WERI-Rb-1 (cell line): ENCODE results near the gene C11orf65.
"Not testable (repeated sequence)": the region's sequence is repeated elsewhere in the genome, so short reads cannot be mapped to it uniquely, and the experiment has no call there.

Experiments
- DNase-seq: peaks from one replicate; pipeline ENCODE4 v3.0.0-alpha.2; 2020
- H3K27ac ChIP-seq: fragments of 250-450 bp; sonication (Bioruptor Pico); 2 replicates; pipeline ENCODE4 v1.5.1; 2020; ENCODE audit warnings: mild to moderate bottlenecking, moderate library complexity
- H3K27me3 ChIP-seq: fragments of 250-450 bp; sonication (Bioruptor Pico); 2 replicates; pipeline ENCODE4 v1.5.1; 2021; ENCODE audit warnings: mild to moderate bottlenecking, low read depth, moderate library complexity; ENCODE audit not compliant: insufficient read depth, severe bottlenecking
- H3K36me3 ChIP-seq: fragments of 250-450 bp; sonication (Bioruptor Pico); 2 replicates; pipeline ENCODE4 v1.5.1; 2020; ENCODE audit warnings: mild to moderate bottlenecking, moderate library complexity
- H3K4me3 ChIP-seq: 2 replicates; pipeline ENCODE4 v1.5.1; 2011; ENCODE audit warnings: low read depth, mild to moderate bottlenecking, control low read depth, low read length
- H3K9me3 ChIP-seq: fragments of 250-450 bp; sonication (Bioruptor Pico); 2 replicates; pipeline ENCODE4 v1.5.1; 2021; ENCODE audit warnings: mild to moderate bottlenecking, moderate library complexity; ENCODE audit not compliant: severe bottlenecking
- CTCF ChIP-seq: IDR thresholded peaks from 2 replicates; pipeline ENCODE4 v1.5.1; 2011; ENCODE audit warnings: low read depth, mild to moderate bottlenecking, control low read depth, inconsistent platforms, low read length

C11orf65 gene

GRCh38 chr11:108392353-108392752 lies 75.0 kb downstream of the C11orf65 start:
- TF ChIP-seq CTCF, result no peak
- Histone ChIP-seq H3K27me3 (no peaks in the 10 kb centered on the region), H3K36me3 (no peaks in the 10 kb centered on the region), H3K4me3 (no peak overlapping the region), H3K9me3 (no peaks in the 10 kb centered on the region), H3K27ac (no peak overlapping the region)
- DNase-seq, result no peak

- no peak for DNase-seq
- no peak overlapping the region for H3K4me3 ChIP-seq
- H3K27ac ChIP-seq, result no peak overlapping the region
- TF ChIP-seq CTCF, result no peak
- no peaks in the 10 kb centered on the region for H3K36me3 ChIP-seq
- H3K9me3 ChIP-seq, result no peaks in the 10 kb centered on the region
- no peaks in the 10 kb centered on the region for H3K27me3 ChIP-seq
These were observed 78.8 kb downstream of the C11orf65 start for GRCh38 chr11:108388576-108388975.

GRCh38 chr11:108373505-108373904 lies 93.8 kb downstream of the C11orf65 start:
- H3K9me3 ChIP-seq, H3K27ac ChIP-seq, DNase-seq, H3K4me3 ChIP-seq, H3K36me3 ChIP-seq, H3K27me3 ChIP-seq: not testable (repeated sequence)

GRCh38 chr11:108370990-108371389 lies 96.3 kb downstream of the C11orf65 start:
- no peaks in the 10 kb centered on the region for H3K9me3 ChIP-seq
- no peaks in the 10 kb centered on the region for H3K27me3 ChIP-seq
- TF ChIP-seq CTCF, result no peak
- H3K4me3 ChIP-seq, result no peak overlapping the region
- peaks cover 6% of the 10 kb centered on the region for H3K36me3 ChIP-seq
- no peak overlapping the region for H3K27ac ChIP-seq
- no peak for DNase-seq

GRCh38 chr11:108370315-108370714 lies 97.0 kb downstream of the C11orf65 start:
- H3K36me3 ChIP-seq, result peaks cover 7% of the 10 kb centered on the region

GRCh38 chr11:108369064-108369463 lies 98.3 kb downstream of the C11orf65 start:
- Histone ChIP-seq H3K36me3 (peaks cover 9% of the 10 kb centered on the region), H3K27me3 (no peaks in the 10 kb centered on the region), H3K4me3 (no peak overlapping the region), H3K9me3 (no peaks in the 10 kb centered on the region), H3K27ac (no peak overlapping the region)
- no peak for TF ChIP-seq CTCF
- DNase-seq, result no peak

More at GRCh38 chr11:108370315-108370714, 97.0 kb downstream of the C11orf65 start:
- no peaks in the 10 kb centered on the region for H3K9me3 ChIP-seq
- H3K27ac ChIP-seq, result no peak overlapping the region
- H3K27me3 ChIP-seq, result no peaks in the 10 kb centered on the region
- TF ChIP-seq CTCF, result no peak
- DNase-seq, result no peak
- H3K4me3 ChIP-seq, result no peak overlapping the region
